ENCODE results near the gene UTS2R.
"Not testable (repeated sequence)": the region's sequence is repeated elsewhere in the genome, so short reads cannot be mapped to it uniquely, and the experiment has no call there.

The UTS2R gene

GRCh38 chr17:82376042-82376730 lies 4.6 kb downstream of the UTS2R start:
- DNase-seq, result no peak

DNA sequence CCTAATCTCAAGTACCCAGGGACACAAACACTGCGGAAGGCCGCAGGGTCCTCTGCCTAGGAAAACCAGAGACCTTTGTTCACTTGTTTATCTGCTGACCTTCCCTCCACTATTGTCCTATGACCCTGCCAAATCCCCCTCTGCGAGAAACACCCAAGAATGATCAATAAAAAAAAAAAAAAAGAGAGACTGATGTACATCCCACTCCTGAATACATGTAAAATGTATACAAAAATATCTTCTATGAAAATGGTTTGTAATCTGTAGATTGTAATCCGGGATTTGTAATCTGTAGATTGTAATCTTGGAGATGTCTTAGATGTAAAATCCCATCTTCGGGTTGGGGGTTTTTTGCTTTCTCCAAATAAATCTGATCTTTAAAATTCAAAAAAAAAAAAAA lies 5.7 kb downstream of the UTS2R start:
- DNase-seq, result not testable (repeated sequence)

GRCh38 chr17:82377924-82378740 lies 6.6 kb downstream of the UTS2R start:
- DNase-seq, result no peak

DNA sequence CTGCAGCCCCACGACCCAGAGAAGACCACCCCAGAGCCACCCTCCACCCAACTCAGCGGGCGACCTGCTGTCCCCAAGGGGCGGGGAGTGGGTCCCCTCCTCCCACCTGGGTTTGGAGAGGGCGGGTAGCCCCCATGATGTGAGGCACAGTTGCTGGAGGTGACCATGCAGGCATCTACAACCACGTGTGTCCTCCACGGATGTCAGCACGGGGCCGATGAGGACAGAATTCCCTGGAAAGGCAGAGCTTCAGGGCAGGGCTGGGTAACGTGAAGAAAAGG lies 7.1 kb downstream of the UTS2R start:
- DNase-seq, result no peak

- DNase-seq, result no peak
Observed at GRCh38 chr17:82380860-82381702, 9.5 kb downstream of the UTS2R start.

GRCh38 chr17:82381703-82382009 lies 10.1 kb downstream of the UTS2R start:
- DNase-seq, result not testable (repeated sequence)

GRCh38 chr17:82382220-82382932 lies 10.8 kb downstream of the UTS2R start:
- DNase-seq, result not testable (repeated sequence)

DNA sequence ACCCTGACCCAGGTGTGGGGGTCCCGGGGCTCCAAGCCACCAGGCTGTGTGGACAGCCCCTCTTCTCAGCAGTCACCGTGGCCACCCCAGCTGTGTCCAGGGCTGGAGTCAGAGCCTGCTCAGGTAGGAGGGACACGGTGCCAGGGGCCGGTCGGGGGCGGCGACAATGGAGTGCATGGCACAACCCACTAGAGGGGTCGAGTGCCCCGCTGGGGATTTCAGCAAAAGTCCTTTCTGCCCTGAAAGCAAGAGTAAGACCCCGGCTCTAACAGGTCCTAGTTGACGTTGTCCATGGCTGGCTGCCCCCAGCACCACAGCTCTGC lies 11.3 kb downstream of the UTS2R start:
- no peak for DNase-seq

DNA sequence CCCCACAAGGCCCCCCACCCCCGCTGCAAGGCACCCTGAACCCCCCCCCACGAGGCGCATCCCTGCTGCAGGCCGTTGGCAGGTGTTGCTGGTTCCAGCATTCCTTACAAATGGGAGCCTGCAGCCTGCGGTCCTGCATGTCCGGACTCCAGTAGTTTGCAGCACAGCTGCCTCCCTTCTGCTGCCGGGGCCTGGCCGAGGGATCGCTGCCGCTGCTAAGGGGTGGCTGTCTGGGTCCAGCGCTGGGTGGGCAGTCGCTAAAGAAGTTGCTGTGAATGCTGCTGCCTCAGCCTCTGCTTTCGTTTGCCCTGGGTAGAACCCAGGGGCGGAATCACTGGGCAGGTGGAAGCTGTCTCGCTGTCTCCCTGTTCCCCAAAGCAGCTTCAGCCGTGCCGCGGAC lies 11.8 kb downstream of the UTS2R start:
- DNase-seq, result no peak

DNA sequence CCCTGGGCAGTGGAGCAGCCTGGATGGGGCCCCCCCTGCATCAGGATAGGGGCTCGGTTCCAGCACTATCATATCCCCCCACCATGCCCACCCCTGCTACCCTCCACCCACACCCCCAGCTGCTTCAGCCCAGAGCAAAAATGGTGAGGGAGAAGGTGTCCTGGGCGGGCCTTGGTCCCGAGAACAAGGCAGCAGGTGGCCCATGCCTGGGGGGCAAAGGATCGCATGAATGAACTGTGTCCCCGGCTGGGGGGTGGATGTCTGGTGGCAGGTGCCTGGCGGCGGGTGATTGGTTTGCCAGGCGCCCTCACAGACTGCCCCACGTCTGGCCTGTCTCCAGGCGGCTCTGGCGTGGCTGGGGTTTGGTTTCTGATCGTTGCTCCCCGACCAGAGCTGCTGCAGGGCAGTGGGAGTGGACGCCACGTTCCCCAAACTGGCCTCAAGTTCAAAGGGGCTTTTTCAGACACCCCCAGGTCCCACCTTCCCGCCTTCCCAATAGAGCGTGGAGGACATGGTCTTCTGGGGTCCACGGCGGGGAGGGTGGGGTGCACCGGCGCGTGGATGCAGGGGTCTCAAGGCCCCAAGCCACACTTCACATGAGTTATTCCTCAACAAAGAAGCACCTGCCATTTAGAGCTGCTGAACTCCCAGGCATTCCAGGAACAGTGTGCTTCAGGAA lies 12.6 kb downstream of the UTS2R start:
- DNase-seq, result no peak

- no peak for DNase-seq
Observed at GRCh38 chr17:82384730-82385481, 13.3 kb downstream of the UTS2R start.

- no peak for DNase-seq
Observed at GRCh38 chr17:82385559-82386254, 14.1 kb downstream of the UTS2R start.

DNA sequence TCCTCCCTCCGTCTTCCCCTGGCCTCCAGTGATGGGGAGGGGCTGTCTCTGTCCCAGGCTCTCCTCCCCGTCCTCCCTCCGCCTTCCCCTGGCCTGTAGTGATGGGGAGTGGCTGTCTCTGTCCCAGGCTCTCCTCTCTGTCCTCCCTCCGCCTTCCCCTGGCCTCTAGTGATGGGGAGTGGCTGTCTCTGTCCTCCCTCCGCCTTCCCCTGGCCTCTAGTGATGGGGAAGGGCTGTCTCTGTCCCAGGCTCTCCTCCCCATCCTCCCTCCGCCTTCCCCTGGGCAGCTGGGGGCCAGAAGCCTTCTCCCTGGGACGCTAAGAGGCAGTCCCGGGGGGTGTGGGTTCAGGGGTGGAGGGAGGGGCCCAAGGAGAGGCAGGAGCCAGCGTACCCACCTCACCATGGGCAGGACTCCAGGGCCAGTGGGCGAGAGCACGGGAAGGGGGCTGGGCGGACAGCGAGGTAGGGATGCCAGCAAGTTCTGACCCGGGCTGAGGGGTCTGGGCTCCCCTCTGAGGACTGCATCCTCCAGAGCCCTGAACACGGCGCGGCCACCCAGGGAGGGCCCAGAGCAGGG lies 14.8 kb downstream of the UTS2R start:
- DNase-seq, result no peak

- DNase-seq, result no peak
Observed at GRCh38 chr17:82386881-82387704, 15.5 kb downstream of the UTS2R start.

DNA sequence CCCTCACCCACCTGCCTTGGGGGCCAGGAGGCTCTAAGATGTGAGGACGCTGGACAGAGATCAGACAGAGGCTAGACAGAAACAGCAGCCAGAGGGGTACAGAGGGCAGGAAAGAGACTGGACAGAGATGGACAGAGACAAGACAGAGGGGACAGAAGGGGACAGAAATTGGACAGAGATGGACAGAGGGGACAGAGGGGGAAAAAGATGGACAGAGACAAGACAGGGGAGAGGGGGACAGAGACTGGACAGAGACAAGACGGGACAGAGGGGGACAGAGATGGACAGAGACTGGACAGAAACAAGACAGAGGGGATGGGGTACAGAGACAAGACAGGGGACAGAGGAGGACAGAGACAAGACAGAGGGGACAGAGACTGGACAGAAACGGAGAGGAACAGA lies 16.1 kb downstream of the UTS2R start:
- no peak for DNase-seq

DNA sequence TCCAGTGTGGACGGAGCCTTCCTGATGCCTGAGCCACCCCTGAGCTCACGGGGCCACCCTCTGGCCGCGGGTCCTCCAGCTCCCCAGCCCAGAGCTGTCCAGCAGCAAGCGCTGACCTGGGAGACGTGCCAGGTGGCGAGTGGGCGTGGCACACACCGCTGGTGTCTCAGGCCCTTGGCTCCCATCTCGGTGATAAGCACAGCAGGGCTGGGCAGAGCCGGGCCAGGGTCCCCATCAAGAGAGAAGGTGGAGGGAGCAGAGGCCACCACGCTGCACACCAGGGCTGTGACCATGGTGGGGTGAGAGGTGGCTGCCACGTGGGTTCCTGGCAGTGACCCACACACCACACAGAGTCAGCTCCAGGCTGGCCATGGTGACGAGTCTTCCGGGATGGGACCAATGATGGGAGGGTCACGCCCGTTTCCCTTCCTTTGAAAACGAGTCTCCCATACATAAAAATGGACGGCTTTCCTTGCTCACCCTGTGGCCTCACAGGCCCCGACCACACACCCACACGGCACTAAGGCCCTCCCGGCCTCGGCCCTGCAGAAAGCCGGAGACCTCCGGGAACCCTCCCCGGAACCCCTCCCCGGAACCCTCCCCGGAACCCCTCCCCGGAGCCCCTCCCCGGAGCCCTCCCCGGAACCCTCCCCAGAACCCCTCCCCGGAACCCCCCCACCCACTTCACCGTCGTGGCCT lies 16.8 kb downstream of the UTS2R start:
- no peak for DNase-seq

GRCh38 chr17:82388922-82389283 lies 17.3 kb downstream of the UTS2R start:
- DNase-seq, result no peak

DNA sequence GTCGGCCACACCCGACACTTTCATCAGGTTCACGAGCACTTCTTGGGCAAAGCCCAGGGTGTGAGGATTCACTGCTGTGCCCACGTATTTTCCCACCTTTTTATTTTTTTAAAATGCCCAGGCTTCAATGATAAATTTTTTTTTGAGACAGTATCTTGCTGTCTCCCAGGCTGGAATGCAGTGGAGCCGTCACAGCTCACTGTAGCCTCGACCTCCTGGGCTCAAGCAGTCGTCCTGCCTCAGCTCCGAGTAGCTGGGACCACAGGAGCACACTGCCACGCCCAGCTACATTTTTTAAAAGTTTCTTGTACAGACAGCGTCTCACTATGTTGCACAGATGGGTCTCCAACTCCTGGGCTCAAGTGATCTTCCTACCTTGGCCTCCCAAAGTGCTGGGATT lies 17.8 kb downstream of the UTS2R start:
- no peak for DNase-seq

DNA sequence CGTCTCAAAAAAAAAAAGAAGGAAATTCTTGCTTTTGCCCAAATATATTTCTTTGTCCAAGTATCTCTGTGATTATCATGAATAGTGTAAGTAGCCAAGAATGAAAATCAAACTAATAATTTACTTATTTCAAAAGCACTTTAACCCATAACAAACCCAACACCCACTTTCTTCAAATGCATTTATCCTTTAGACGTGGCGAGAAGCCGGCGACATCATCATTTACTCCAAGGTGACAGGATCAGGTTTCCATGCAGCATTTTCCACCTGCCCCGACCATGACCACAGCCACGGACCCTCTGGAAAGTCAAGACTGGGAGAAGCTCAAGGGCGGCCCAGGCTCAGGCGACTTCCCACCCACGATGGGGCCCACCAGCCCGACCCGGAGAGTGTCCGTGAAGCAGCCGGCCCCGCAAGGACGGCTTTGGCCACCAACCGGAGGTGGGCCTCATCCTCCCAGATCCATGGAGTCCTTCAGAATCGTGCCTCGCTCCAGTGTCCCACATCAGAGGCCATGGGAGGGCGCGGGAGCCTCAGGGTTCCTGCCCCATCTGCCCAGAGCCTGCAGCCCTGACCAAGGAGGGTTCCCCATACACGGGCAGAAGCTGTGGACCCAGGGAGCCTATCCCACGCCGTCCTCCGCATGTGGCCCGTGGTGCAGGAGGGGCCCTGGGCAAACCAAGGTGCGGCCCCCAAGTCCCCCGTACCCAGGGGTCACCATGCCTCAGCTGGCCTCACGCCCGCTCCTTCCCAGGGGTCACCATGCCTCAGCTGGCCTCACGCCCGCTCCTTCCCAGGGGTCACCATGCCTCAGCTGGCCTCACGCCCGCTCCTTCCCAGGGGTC lies 18.7 kb downstream of the UTS2R start:
- no peak for DNase-seq
